OCI-LY1 (cell line): ENCODE data around the gene GALNT17.

Source experiments
- H2AFZ ChIP-seq: fragments of 200-600 bp; sonication (generic), shearing (Covaris generic); 2 replicates; pipeline ENCODE4 v1.6.0; 2014; ENCODE audit warnings: antibody characterized with exemption, mild to moderate bottlenecking, low read length
- H3F3A ChIP-seq: fragments of 200-600 bp; sonication (generic), shearing (Covaris generic); 2 replicates; pipeline ENCODE4 v1.6.0; 2014; ENCODE audit warnings: mild to moderate bottlenecking, antibody characterized with exemption, low read length, moderate library complexity; ENCODE audit not compliant: insufficient read depth
- H3K27ac ChIP-seq: fragments of 200-600 bp; sonication (generic); 2 replicates; pipeline ENCODE4 v1.5.1; 2014; ENCODE audit warnings: low read length, mixed run types, mild to moderate bottlenecking, low read depth; ENCODE audit not compliant: poor library complexity, severe bottlenecking
- H3K27me3 ChIP-seq: fragments of 200-600 bp; sonication (generic); 2 replicates; pipeline ENCODE4 v1.6.0; 2014; ENCODE audit warnings: antibody characterized with exemption, mild to moderate bottlenecking, low read length, moderate library complexity; ENCODE audit not compliant: insufficient read depth
- H3K36me3 ChIP-seq: fragments of 200-600 bp; sonication (generic); 2 replicates; pipeline ENCODE4 v1.6.1; 2014; ENCODE audit warnings: mild to moderate bottlenecking, antibody characterized with exemption, low read length, moderate library complexity, mixed read lengths; ENCODE audit not compliant: insufficient read depth
- H3K4me1 ChIP-seq: fragments of 200-600 bp; sonication (generic); 2 replicates; pipeline ENCODE4 v1.5.1; 2014; ENCODE audit warnings: mild to moderate bottlenecking, low read length, moderate library complexity; ENCODE audit not compliant: insufficient read depth, severe bottlenecking
- H3K4me2 ChIP-seq: fragments of 200-600 bp; sonication (generic), shearing (Covaris generic); 2 replicates; pipeline ENCODE4 v1.6.1; 2014; ENCODE audit warnings: low read length
- H3K4me3 ChIP-seq: fragments of 200-600 bp; sonication (generic); 2 replicates; pipeline ENCODE4 v1.5.1; 2014; ENCODE audit warnings: low read length, low read depth, mild to moderate bottlenecking, mixed read lengths; ENCODE audit not compliant: poor library complexity, severe bottlenecking
- H3K79me2 ChIP-seq: fragments of 200-600 bp; shearing (Covaris generic); 2 replicates; pipeline ENCODE4 v1.6.1; 2016; ENCODE audit warnings: mixed run types, low read length, mixed read lengths; ENCODE audit not compliant: insufficient read depth
- H3K9ac ChIP-seq: fragments of 200-600 bp; sonication (generic), shearing (Covaris generic); 2 replicates; pipeline ENCODE4 v1.6.1; 2014; ENCODE audit warnings: mild to moderate bottlenecking, low read length, mixed read lengths
- H3K9me2 ChIP-seq: fragments of 200-600 bp; sonication (generic), shearing (Covaris generic); 2 replicates; pipeline ENCODE4 v1.6.1; 2014; ENCODE audit warnings: low read depth, mild to moderate bottlenecking, low read length, mixed read lengths
- H3K9me3 ChIP-seq: fragments of 200-600 bp; shearing (Covaris generic); 2 replicates; pipeline ENCODE4 v1.6.1; 2014; ENCODE audit warnings: low read length, mixed read lengths
- H4K20me1 ChIP-seq: fragments of 200-600 bp; sonication (generic), shearing (Covaris generic); 2 replicates; pipeline ENCODE4 v1.6.0; 2016; ENCODE audit warnings: mild to moderate bottlenecking, low read length; ENCODE audit not compliant: insufficient read depth
- EZH2 ChIP-seq: fragments of 200-600 bp; sonication (generic), shearing (Covaris generic); IDR thresholded peaks from 2 replicates; pipeline ENCODE4 v1.8.0; 2017; ENCODE audit warnings: borderline replicate concordance, mixed run types, mild to moderate bottlenecking, antibody characterized with exemption, low read length, moderate library complexity, mixed read lengths
- TF ChIP-seq, protein P1 (sequence below): fragments of 200-600 bp; sonication (generic), shearing (Covaris generic); IDR thresholded peaks from 2 replicates; pipeline ENCODE4 v1.5.1; 2017; ENCODE audit warnings: mild to moderate bottlenecking, antibody characterized with exemption, low read length, moderate library complexity, mixed read lengths

GALNT17 gene

GRCh38 chr7:71343892-71344291 is 211.9 kb downstream of the GALNT17 start:
- Histone ChIP-seq H3K79me2 (no peaks in the 10 kb centered on the region), H3K9me2 (no peaks in the 10 kb centered on the region), H3K4me2 (no peak overlapping the region), H3K27ac (no peak overlapping the region), H4K20me1 (no peaks in the 10 kb centered on the region), H3K9me3 (no peaks in the 10 kb centered on the region), H3K36me3 (no peaks in the 10 kb centered on the region), H3K4me3 (no peak overlapping the region), H3K4me1 (no peaks in the 10 kb centered on the region), H3F3A (no peaks in the 10 kb centered on the region), H2AFZ (no peak overlapping the region), H3K9ac (no peak overlapping the region), H3K27me3 (no peaks in the 10 kb centered on the region)
- TF ChIP-seq, protein P1, sequence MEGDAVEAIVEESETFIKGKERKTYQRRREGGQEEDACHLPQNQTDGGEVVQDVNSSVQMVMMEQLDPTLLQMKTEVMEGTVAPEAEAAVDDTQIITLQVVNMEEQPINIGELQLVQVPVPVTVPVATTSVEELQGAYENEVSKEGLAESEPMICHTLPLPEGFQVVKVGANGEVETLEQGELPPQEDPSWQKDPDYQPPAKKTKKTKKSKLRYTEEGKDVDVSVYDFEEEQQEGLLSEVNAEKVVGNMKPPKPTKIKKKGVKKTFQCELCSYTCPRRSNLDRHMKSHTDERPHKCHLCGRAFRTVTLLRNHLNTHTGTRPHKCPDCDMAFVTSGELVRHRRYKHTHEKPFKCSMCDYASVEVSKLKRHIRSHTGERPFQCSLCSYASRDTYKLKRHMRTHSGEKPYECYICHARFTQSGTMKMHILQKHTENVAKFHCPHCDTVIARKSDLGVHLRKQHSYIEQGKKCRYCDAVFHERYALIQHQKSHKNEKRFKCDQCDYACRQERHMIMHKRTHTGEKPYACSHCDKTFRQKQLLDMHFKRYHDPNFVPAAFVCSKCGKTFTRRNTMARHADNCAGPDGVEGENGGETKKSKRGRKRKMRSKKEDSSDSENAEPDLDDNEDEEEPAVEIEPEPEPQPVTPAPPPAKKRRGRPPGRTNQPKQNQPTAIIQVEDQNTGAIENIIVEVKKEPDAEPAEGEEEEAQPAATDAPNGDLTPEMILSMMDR, result no peak
- no peak for TF ChIP-seq EZH2

DNA sequence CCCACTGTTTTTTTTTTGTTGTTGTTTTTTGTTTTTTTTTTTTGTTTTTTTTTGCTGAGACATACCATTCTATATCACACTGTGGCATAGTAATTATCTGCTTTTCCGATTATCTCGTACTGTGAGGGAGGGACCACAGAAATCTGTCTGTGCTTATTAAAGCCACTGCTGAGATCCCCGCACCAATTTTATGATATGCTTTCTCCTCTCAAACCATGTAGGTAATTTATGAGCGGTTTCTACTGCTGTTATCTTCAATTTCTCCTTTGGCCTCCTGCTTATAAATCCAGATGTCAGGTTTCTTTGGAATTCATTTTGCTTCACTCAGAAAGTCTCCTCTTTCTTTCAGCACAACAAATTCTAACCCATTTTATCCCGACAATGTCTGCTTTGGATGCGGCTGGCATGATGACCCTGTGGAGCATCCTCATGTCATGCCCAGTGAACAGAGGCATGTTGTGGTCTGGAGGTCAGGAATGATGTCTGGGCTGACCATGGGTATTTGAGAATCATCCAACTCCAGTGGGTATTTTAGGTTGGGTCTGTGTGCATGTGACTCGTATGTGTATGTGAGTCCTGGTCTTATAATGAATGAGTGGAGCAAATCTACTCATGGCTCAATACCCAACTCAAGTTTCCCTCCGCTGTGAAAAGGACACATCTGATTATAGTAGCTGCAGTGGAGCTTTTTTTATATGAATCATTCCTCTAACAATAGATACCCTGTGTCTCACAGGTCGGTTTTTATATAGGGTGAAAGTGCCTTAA is 213.4 kb downstream of the GALNT17 start:
- Histone ChIP-seq H3K27ac (no peak overlapping the region), H3K27me3 (no peaks in the 10 kb centered on the region), H3K4me3 (no peak overlapping the region), H2AFZ (no peak overlapping the region), H3K79me2 (no peaks in the 10 kb centered on the region), H3K9ac (no peak overlapping the region), H4K20me1 (no peaks in the 10 kb centered on the region), H3K9me3 (no peaks in the 10 kb centered on the region), H3K9me2 (no peaks in the 10 kb centered on the region), H3F3A (no peaks in the 10 kb centered on the region), H3K36me3 (no peaks in the 10 kb centered on the region), H3K4me1 (no peaks in the 10 kb centered on the region), H3K4me2 (no peak overlapping the region)
- TF ChIP-seq EZH2, result no peak
- TF ChIP-seq, protein P1, result no peak

DNA sequence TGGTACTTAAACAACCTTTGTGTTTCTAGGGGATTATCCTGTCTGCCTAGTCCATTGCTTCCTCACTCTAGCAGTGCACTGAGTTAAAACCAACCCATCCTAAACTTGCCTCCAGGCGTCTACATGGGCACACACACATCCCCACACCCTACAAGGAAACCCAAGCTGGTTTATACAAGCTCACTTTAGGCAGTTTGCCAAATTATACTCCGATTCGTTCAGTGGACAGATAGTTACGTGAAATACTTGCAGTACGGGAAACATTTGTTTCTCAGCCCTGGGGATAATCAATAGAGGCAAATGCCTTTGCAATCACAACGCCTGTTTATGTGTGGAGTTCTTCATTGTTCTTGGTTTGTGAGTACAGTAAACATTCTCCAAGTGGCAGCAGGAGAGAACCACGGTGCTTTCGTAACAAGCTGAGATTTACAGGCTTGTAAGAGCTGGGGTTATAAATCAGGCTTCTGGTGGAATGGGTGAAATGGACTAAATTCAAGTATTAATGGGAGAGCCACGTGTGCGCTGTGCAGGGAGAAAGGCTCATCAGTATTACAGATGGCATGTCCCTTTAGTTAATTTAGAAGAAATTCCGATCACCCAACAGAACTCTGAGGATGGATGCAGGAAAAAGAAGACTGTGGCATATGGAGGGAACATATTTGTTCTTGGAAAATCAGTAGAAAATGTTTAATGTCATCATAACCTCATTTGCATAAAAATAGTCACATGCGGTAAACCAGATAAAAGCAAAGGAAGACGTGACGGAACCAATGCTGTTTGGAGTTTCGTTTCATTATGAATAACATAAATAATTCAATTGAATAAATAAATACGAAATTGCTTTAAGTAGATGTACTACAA is 217.1 kb downstream of the GALNT17 start:
- no peaks in the 10 kb centered on the region for H3K79me2 ChIP-seq
- no peaks in the 10 kb centered on the region for H3K9me2 ChIP-seq
- H3K27ac ChIP-seq, result no peak overlapping the region

More for the DNA sequence above, 217.1 kb downstream of the GALNT17 start:
- Histone ChIP-seq H3K9ac (no peak overlapping the region), H3K36me3 (no peaks in the 10 kb centered on the region), H2AFZ (no peak overlapping the region), H4K20me1 (no peaks in the 10 kb centered on the region), H3K4me3 (no peak overlapping the region), H3K27me3 (no peaks in the 10 kb centered on the region), H3F3A (no peaks in the 10 kb centered on the region), H3K4me1 (no peaks in the 10 kb centered on the region), H3K4me2 (no peak overlapping the region), H3K9me3 (no peaks in the 10 kb centered on the region)
- no peak for TF ChIP-seq EZH2
- TF ChIP-seq, protein P1, result no peak
